DND-41 (cell line): ENCODE data around the gene PRCC.

Source experiments
- ATAC-seq: fragments of 200-7000 bp; cut with Tn5 transposase; 3 replicates; pipeline ENCODE4 v1.9.1; 2021; ENCODE audit warnings: low read depth; ENCODE audit not compliant: insufficient read depth
- DNase-seq: peaks from one replicate; pipeline ENCODE4 v3.0.0-alpha.2; 2020
- H2AFZ ChIP-seq: 2 replicates; pipeline ENCODE4 v1.6.0; 2012; ENCODE audit warnings: low read depth, low read length
- H3K27ac ChIP-seq: 2 replicates; pipeline ENCODE4 v1.5.1; 2012; ENCODE audit warnings: low read length, inconsistent platforms
- H3K27me3 ChIP-seq: fragments of 200-600 bp; sonication (generic); 2 replicates; pipeline ENCODE4 v1.6.0; 2012; ENCODE audit warnings: low read length, mild to moderate bottlenecking, inconsistent platforms; ENCODE audit not compliant: insufficient read depth, poor library complexity
- H3K36me3 ChIP-seq: 2 replicates; pipeline ENCODE4 v1.5.1; 2012; ENCODE audit warnings: low read length, inconsistent platforms; ENCODE audit not compliant: insufficient read depth
- H3K4me1 ChIP-seq: 2 replicates; pipeline ENCODE4 v1.5.1; 2012; ENCODE audit warnings: mild to moderate bottlenecking, low read length; ENCODE audit not compliant: insufficient read depth
- H3K4me2 ChIP-seq: 2 replicates; pipeline ENCODE4 v1.6.0; 2012; ENCODE audit warnings: mild to moderate bottlenecking, moderate library complexity, low read length, inconsistent platforms; ENCODE audit not compliant: insufficient read depth
- H3K4me3 ChIP-seq, 2 experiments: fragments of 200-600 bp in 1 of 2; shearing (Covaris generic) in 1 of 2; 2 replicates each; pipeline ENCODE4 v1.5.1; 2012 to 2016; ENCODE audit warnings: inconsistent platforms in 2 of 2, low read length in 2 of 2, mild to moderate bottlenecking in 2 of 2, low read depth in 1 of 2, moderate library complexity in 1 of 2
- H3K79me2 ChIP-seq: 2 replicates; pipeline ENCODE4 v1.6.0; 2012; ENCODE audit warnings: low read length, inconsistent platforms; ENCODE audit not compliant: insufficient read depth
- H3K9ac ChIP-seq: 2 replicates; pipeline ENCODE4 v1.6.0; 2012; ENCODE audit warnings: low read depth, mild to moderate bottlenecking, inconsistent platforms, low read length, moderate library complexity
- H3K9me3 ChIP-seq: 2 replicates; pipeline ENCODE4 v1.5.1; 2012; ENCODE audit warnings: low read length, moderate library complexity, mild to moderate bottlenecking, inconsistent platforms; ENCODE audit not compliant: insufficient read depth, severe bottlenecking
- H4K20me1 ChIP-seq: 2 replicates; pipeline ENCODE4 v1.6.0; 2012; ENCODE audit warnings: low read length; ENCODE audit not compliant: insufficient read depth
- CTCF ChIP-seq: IDR thresholded peaks from 2 replicates; pipeline ENCODE4 v1.5.1; 2012; ENCODE audit warnings: borderline replicate concordance, low read length, moderate library complexity, mild to moderate bottlenecking; ENCODE audit not compliant: poor library complexity, severe bottlenecking; ENCODE audit errors: extremely low read depth
- EZH2 ChIP-seq: IDR thresholded peaks from 3 replicates; pipeline ENCODE4 v1.6.1; 2012; ENCODE audit warnings: borderline replicate concordance, low read depth, mild to moderate bottlenecking, moderate library complexity, low read length, inconsistent platforms; ENCODE audit not compliant: severe bottlenecking

Gene PRCC

GRCh38 chr1:156725683-156726280 lies 41.6 kb upstream of the PRCC start:
- no peak overlapping the region for H2AFZ ChIP-seq
- H3K4me3 ChIP-seq: peak overlapping the region; percentile 15 to 77; a peak in 3 of 4 replicates
- peak; percentile 64 for ATAC-seq
- peak overlapping the region; percentile 92 for H3K4me2 ChIP-seq
- H4K20me1 ChIP-seq: peaks cover 55% of the 10 kb centered on the region
- TF ChIP-seq EZH2 (no peak), CTCF (peak; percentile 98)
- no peaks in the 10 kb centered on the region for H3K9me3 ChIP-seq
- peak overlapping the region; percentile 65 for H3K27ac ChIP-seq
- H3K9ac ChIP-seq: peak overlapping the region; percentile 78
- H3K36me3 ChIP-seq: peaks cover 55% of the 10 kb centered on the region
- H3K27me3 ChIP-seq: no peaks in the 10 kb centered on the region
- peaks cover 66% of the 10 kb centered on the region for H3K79me2 ChIP-seq
- peaks cover 56% of the 10 kb centered on the region for H3K4me1 ChIP-seq
- DNase-seq: peak; percentile 80

GRCh38 chr1:156726549-156727226 lies 40.6 kb upstream of the PRCC start:
- no peaks in the 10 kb centered on the region for H3K9me3 ChIP-seq
- H3K27ac ChIP-seq: peak overlapping the region; percentile 82
- peak overlapping the region; percentile 78 for H3K9ac ChIP-seq
- peak overlapping the region; percentile 77 to 78; a peak in 3 of 4 replicates for H3K4me3 ChIP-seq
- peaks cover 46% of the 10 kb centered on the region for H3K36me3 ChIP-seq
- H3K4me1 ChIP-seq: peaks cover 56% of the 10 kb centered on the region
- H3K79me2 ChIP-seq: peaks cover 63% of the 10 kb centered on the region
- no peak overlapping the region for H2AFZ ChIP-seq
- ATAC-seq (no peak), DNase-seq (peak; percentile 65)
- H4K20me1 ChIP-seq: peaks cover 46% of the 10 kb centered on the region
- no peak for TF ChIP-seq EZH2
- peak; percentile 79 for TF ChIP-seq CTCF
- H3K27me3 ChIP-seq: no peaks in the 10 kb centered on the region
- peak overlapping the region; percentile 92 for H3K4me2 ChIP-seq

GRCh38 chr1:156727492-156727891 lies 39.8 kb upstream of the PRCC start:
- H3K4me3 ChIP-seq: peak overlapping the region; percentile 77 to 78
- H4K20me1 ChIP-seq: peaks cover 46% of the 10 kb centered on the region
- H3K4me2 ChIP-seq: peak overlapping the region; percentile 92
- no peaks in the 10 kb centered on the region for H3K27me3 ChIP-seq
- peaks cover 56% of the 10 kb centered on the region for H3K4me1 ChIP-seq
- peak overlapping the region; percentile 82 for H3K27ac ChIP-seq
- H3K9ac ChIP-seq: peak overlapping the region; percentile 78
- peaks cover 45% of the 10 kb centered on the region for H3K36me3 ChIP-seq
- H2AFZ ChIP-seq: peak overlapping the region; percentile 86
- no peak for ATAC-seq
- no peaks in the 10 kb centered on the region for H3K9me3 ChIP-seq
- TF ChIP-seq EZH2: no peak
- TF ChIP-seq CTCF: no peak
- H3K79me2 ChIP-seq: peaks cover 63% of the 10 kb centered on the region
- DNase-seq: no peak
